Stimulated activated CD4-positive, alpha-beta T cell treated with anti-CD3 and anti-CD28 coated beads, Interleukin-4, amount 100 ng/mL, for 1 hour (primary cell): ENCODE results near the gene ADARB2.

Experiments used
- DNase-seq: peaks from one replicate; pipeline ENCODE4 v3.0.0-alpha.2; 2020

Gene ADARB2

GRCh38 chr10:1209355-1209979, 527.9 kb downstream of the ADARB2 start:
- no peak for DNase-seq

- no peak for DNase-seq
These were observed 528.7 kb downstream of the ADARB2 start for GRCh38 chr10:1208366-1209311.

GRCh38 chr10:1206601-1207000, 530.7 kb downstream of the ADARB2 start:
- DNase-seq: no peak

- DNase-seq: no peak
These were observed 531.2 kb downstream of the ADARB2 start for GRCh38 chr10:1206101-1206500.

GRCh38 chr10:1205450-1206030, 531.8 kb downstream of the ADARB2 start:
- no peak for DNase-seq

- no peak for DNase-seq
These were observed 532.6 kb downstream of the ADARB2 start for GRCh38 chr10:1204434-1205326.

GRCh38 chr10:1203704-1204103, 533.6 kb downstream of the ADARB2 start:
- no peak for DNase-seq

- no peak for DNase-seq
These were observed 534.1 kb downstream of the ADARB2 start for GRCh38 chr10:1203216-1203615.

- DNase-seq: no peak
These were observed 535.0 kb downstream of the ADARB2 start for GRCh38 chr10:1202343-1202742.

- DNase-seq: no peak
These were observed 536.2 kb downstream of the ADARB2 start for GRCh38 chr10:1200866-1201807.

- no peak for DNase-seq
These were observed 537.2 kb downstream of the ADARB2 start for GRCh38 chr10:1199897-1200721.

- no peak for DNase-seq
These were observed 538.0 kb downstream of the ADARB2 start for GRCh38 chr10:1199345-1199673.

GRCh38 chr10:1198453-1199344, 538.6 kb downstream of the ADARB2 start:
- no peak for DNase-seq

- DNase-seq: no peak
These were observed 539.9 kb downstream of the ADARB2 start for GRCh38 chr10:1197384-1197783.

GRCh38 chr10:1196656-1197055, 540.7 kb downstream of the ADARB2 start:
- no peak for DNase-seq

- no peak for DNase-seq
These were observed 541.5 kb downstream of the ADARB2 start for GRCh38 chr10:1195828-1196227.

- no peak for DNase-seq
These were observed 543.2 kb downstream of the ADARB2 start for GRCh38 chr10:1194161-1194560.

GRCh38 chr10:1193561-1193960, 543.8 kb downstream of the ADARB2 start:
- no peak for DNase-seq

GRCh38 chr10:1191752-1192151, 545.6 kb downstream of the ADARB2 start:
- no peak for DNase-seq
